Stomach (tissue), 9 donors: ENCODE data around the gene TRAPPC8. TPM values are rescaled to one million over a fixed set of nuclear protein-coding genes. Genes with fewer than 3 reads are reported as not detected.
"Not testable (repeated sequence)": the region's sequence is repeated elsewhere in the genome, so short reads cannot be mapped to it uniquely, and the experiment has no call there.

Experiments
- DNase-seq, 2 donors: peaks; one replicate each; pipeline versions ENCODE4 v3.0.0 to v3.0.0-alpha.2; 2013 to 2019
- H3K27ac ChIP-seq, 5 donors: fragments of 200-600 bp in 4 of 5; sonication (generic) in 4 of 5; one replicate each; pipeline ENCODE4 v1.5.1; 2013 to 2019; ENCODE audit warnings: mild to moderate bottlenecking in 1 of 5, moderate library complexity in 1 of 5
- H3K27me3 ChIP-seq, 3 donors: fragments of 200-600 bp; sonication (generic); one replicate each; pipeline ENCODE4 v1.5.1; 2017 to 2019; ENCODE audit warnings: mixed run types in 1 of 3
- H3K36me3 ChIP-seq, 4 donors: fragments of 200-600 bp; sonication (generic); 1 replicate in 3 of 4; 2 replicates in 1 of 4; pipeline ENCODE4 v1.5.1; 2016 to 2019
- H3K4me1 ChIP-seq, 4 donors: fragments of 200-600 bp; sonication (generic); one replicate each; pipeline ENCODE4 v1.5.1; 2016 to 2019
- H3K4me3 ChIP-seq, 4 donors: fragments of 200-600 bp; sonication (generic) in 3 of 4; one replicate each; pipeline ENCODE4 v1.5.1; 2016 to 2019; ENCODE audit warnings: mild to moderate bottlenecking in 1 of 4
- H3K9me3 ChIP-seq, 4 donors: fragments of 200-600 bp; sonication (generic); one replicate each; pipeline ENCODE4 v1.5.1; 2016 to 2019
- EP300 ChIP-seq: sonication (generic); formaldehyde crosslinking; IDR thresholded peaks from one replicate; pipeline ENCODE4 v1.6.1; 2017; ENCODE audit warnings: antibody characterized with exemption
- POLR2A ChIP-seq, 4 donors: fragments of 450-650 bp; IDR thresholded peaks; one replicate each; pipeline ENCODE4 v1.6.1; 2016; ENCODE audit warnings: antibody characterized with exemption in 4 of 4, control low read depth in 2 of 4, mild to moderate bottlenecking in 1 of 4, moderate library complexity in 1 of 4
- POLR2AphosphoS5 ChIP-seq, 3 donors: sonication (generic); formaldehyde crosslinking; IDR thresholded peaks; one replicate each; pipeline ENCODE4 v1.6.1; 2016; ENCODE audit warnings: antibody characterized with exemption in 3 of 3
- WGBS, 5 donors: extraction: QIAGEN DNeasy Blood & Tissue Kit in 3 of 5; methylation state at CpG; one replicate each; pipeline versions ENCODE4 v1.1.5 to v1.1.7; 2013 to 2018; 5-methylcytosine and 5-hydroxymethylcytosine counted together
- intact Hi-C: fragments of 100-400 bp; cut with DNase I; formaldehyde crosslinking; loops from one replicate; pipeline ENCODE4 v1.15.1; 2023; ENCODE audit warnings: low total_unique reads
- polyA plus RNA-seq, 3 donors: library from polyadenylated mRNA; stranded (reverse); fragments of 200-250 nt; gene quantifications; one replicate each; pipeline ENCODE4 v1.2.3, GENCODE V29; 2013
- total RNA-seq, 5 donors: library from RNA; depleted of rRNA; stranded (reverse); fragments of >200 nt; gene quantifications; one replicate each; pipeline versions ENCODE4 v1.1.0 to v1.2.3, GENCODE V29; 2014 to 2016
- TF ChIP-seq, protein P1 (sequence below), 7 experiments: fragments of 450-650 bp in 4 of 7; fragments of 200-600 bp in 3 of 7; sonication (generic) in 3 of 7; IDR thresholded peaks; one replicate each; pipeline ENCODE4 v1.5.1; 2016 to 2019; ENCODE audit warnings: antibody characterized with exemption in 7 of 7, control low read depth in 2 of 7, mild to moderate bottlenecking in 1 of 7
- donor health status: healthy with polysubstance abuse.
- donor health status: Bipolar disorder and iron deficiency.
- donor health status: healthy.

TRAPPC8 gene
- total and polyA plus RNA-seq, 8 donors = 8.6 to 75.6 (median 37.2) TPM

DNA sequence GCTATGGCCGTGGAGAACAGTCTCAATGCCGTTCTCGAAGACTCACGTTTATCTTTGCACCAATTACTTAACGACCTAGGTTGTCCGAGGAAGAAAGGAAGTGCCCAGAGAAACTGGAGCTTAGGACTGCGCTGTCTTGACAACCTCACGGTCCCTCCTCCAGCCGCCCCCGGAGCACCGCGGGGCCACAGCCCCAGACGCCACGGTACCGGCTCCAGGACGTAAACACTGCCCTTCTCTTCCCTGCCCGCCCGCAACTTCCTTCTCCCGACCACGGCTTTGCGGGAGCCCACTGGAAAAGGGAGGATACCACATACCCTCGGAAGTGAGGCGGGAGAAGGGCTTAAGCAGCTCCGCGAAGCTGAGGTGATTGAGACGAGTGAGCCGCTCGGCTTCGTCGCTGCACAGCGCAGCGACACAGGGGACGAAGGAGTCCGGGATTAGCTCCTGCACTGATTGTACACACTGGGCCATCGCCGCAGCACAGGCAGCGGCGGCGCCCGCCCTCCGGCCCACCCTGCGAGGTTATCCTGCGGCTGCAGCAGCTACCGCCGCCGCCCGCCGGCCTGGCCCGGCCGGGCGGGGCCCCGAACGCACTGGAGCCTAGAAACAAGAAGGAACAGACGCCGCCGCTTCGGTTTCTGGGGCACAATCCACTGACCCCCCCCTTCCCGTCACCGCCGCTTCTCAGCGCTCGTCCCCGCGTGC is 483 bp downstream of the TRAPPC8 start:
- 0 to 1% (median 0%) methylated on average over 25 to 64 of the region's 64 CpGs for WGBS, 5 donors
- intact Hi-C loops = loop anchor here (10.0 kb wide), 1 partner anchor 152 kb away; the partner anchor contains the start of gene RNF138

DNA sequence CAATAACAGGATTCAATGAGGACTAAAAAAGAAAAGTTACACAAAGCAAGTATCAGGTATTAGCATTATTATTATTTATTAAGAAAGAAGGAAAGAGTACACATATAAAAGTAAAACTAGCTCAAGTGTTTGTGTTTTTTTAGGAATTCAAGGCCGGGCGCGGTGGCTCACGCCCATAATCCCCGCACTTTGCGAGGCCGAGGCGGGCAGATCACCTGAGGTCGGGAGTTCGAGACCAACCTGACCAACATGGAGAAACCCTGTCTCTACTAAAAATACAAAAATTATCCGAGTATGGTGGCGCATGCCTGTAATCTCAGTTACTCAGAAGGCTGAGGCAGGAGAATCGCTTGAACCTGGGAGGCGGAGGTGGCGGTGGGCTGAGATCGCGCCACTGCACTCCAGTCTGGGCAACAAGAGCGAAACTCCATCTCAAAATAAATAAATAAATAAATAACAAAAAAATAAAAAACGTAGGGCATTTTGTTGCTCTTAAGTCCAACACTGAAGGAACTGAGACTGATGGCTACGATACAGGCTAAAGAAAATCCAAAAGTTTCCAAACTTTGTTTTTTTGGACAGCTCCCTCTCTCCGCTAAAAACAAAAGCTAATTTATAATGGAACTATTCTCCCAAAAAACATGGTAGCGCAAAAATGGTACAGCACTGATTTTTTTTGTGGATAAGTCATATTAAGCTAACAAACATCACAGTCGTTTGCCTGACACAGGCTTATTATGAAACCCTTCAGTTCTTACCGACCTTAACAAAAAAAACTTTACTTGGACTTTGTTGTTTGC is 1.7 kb downstream of the TRAPPC8 start:
- Histone ChIP-seq H3K27me3 (no peaks in the 10 kb centered on the region), H3K27ac (no peak overlapping the region), H3K4me3 (peak overlapping the region in 3 of 4 donors; percentile 84 to 95 (median 95)), H3K36me3 (peaks cover 0 to 4% (median 2%) of the 10 kb centered on the region in 4 donors), H3K4me1 (peaks cover 17 to 61% (median 41%) of the 10 kb centered on the region in 4 donors), H3K9me3 (no peaks in the 10 kb centered on the region)
- 81 to 84% (median 82%) methylated on average over 24 of the region's 24 CpGs for WGBS, 5 donors
- DNase-seq = no peak
- intact Hi-C loops = loop anchor here (10.0 kb wide), 1 partner anchor 154 kb away; the partner anchor contains the start of gene RNF138
- TF ChIP-seq POLR2A (IDR thresholded peaks at IDR 0.05) = no peak

More for the DNA sequence above, 483 bp downstream of the TRAPPC8 start:
- TF ChIP-seq POLR2AphosphoS5 (IDR thresholded peaks at IDR 0.05) (no peak), EP300 (no peak), POLR2A (IDR thresholded peaks at IDR 0.05) (no peak)
- TF ChIP-seq, protein P1, sequence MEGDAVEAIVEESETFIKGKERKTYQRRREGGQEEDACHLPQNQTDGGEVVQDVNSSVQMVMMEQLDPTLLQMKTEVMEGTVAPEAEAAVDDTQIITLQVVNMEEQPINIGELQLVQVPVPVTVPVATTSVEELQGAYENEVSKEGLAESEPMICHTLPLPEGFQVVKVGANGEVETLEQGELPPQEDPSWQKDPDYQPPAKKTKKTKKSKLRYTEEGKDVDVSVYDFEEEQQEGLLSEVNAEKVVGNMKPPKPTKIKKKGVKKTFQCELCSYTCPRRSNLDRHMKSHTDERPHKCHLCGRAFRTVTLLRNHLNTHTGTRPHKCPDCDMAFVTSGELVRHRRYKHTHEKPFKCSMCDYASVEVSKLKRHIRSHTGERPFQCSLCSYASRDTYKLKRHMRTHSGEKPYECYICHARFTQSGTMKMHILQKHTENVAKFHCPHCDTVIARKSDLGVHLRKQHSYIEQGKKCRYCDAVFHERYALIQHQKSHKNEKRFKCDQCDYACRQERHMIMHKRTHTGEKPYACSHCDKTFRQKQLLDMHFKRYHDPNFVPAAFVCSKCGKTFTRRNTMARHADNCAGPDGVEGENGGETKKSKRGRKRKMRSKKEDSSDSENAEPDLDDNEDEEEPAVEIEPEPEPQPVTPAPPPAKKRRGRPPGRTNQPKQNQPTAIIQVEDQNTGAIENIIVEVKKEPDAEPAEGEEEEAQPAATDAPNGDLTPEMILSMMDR (IDR thresholded peaks at IDR 0.05) = no peak
- Histone ChIP-seq H3K27ac (peak overlapping the region; percentile 86 to 96 (median 93)), H3K36me3 (no peaks in the 10 kb centered on the region), H3K4me3 (peak overlapping the region; percentile 71 to 95 (median 90)), H3K9me3 (no peaks in the 10 kb centered on the region), H3K27me3 (no peaks in the 10 kb centered on the region), H3K4me1 (peaks cover 17 to 56% (median 41%) of the 10 kb centered on the region in 4 donors)
- DNase-seq = no peak

DNA sequence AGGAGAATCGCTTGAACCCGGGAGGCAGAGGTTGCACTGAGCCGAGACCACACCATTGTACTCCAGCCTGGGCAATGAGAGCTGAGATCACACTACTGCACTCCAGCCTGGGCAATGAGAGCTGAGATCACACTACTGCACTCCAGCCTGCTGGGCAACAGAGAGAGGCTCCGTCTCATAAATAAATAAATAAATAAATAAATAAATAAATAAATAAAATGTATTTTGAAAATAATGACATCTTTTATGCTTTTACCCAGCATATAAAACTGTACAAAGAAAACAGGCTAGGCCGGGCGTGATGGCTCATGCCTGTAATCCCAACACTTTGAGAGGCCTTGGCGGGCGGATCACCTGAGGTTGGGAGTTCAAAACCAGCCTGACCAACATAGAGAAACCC is 8.2 kb downstream of the TRAPPC8 start:
- H3K36me3 ChIP-seq = peaks cover 4 to 47% (median 31%) of the 10 kb centered on the region in 4 donors
- H3K27me3 ChIP-seq, H3K9me3 ChIP-seq, intact Hi-C loops, DNase-seq, H3K4me3 ChIP-seq, H3K27ac ChIP-seq: not testable (repeated sequence)
- peaks cover 4 to 42% (median 21%) of the 10 kb centered on the region in 4 donors for H3K4me1 ChIP-seq
- WGBS, 5 donors = 95 to 99% (median 97%) methylated on average over 8 of the region's 8 CpGs

GRCh38 chr18:31931886-31932240 is 11.1 kb downstream of the TRAPPC8 start:
- 83 to 88% (median 84%) methylated on average over 6 of the region's 6 CpGs for WGBS, 5 donors
- TF ChIP-seq POLR2A (IDR thresholded peaks at IDR 0.05) (no peak), POLR2AphosphoS5 (IDR thresholded peaks at IDR 0.05) (no peak)
- TF ChIP-seq, protein P1 (IDR thresholded peaks at IDR 0.05) = no peak
- Histone ChIP-seq H3K36me3 (peaks cover 13 to 76% (median 60%) of the 10 kb centered on the region in 4 donors), H3K27ac (no peak overlapping the region), H3K4me3 (no peak overlapping the region), H3K4me1 (peaks cover 0 to 18% (median 14%) of the 10 kb centered on the region in 4 donors), H3K27me3 (no peaks in the 10 kb centered on the region), H3K9me3 (no peaks in the 10 kb centered on the region)
- no peak for DNase-seq
- intact Hi-C loops = no loop called here

DNA sequence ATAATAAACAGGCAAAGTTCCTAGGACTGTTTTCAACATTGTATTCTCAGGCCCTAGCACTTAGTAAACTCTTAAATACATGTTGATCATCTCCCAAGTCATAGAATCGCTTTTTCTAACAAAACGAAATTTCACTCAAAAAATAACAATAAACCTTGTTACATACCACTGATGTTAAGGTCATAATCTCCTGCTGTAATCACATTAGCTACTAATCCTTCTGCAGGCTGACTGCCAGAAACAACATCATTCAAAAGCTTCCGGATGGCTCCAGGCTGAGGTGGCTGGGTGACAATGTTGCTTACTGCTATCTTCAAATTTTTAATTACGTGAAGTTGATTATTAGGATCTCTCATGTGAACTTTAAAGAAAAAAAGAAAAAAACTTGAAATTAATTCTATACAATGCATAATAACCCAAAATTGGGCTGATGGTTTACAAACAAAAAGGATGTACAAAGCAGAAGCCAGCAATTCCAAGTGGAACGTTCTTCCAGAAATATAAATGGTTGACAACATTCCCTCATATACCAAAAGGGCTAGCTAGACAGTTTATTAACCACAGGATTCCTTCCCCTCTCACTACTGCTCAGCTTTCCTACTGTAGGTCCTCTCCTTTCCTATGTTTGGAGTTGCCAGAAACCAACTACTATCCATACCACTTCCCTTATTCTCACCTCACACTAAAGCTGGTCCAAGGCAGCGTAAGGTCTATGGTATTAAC is 11.6 kb downstream of the TRAPPC8 start:
- Histone ChIP-seq H3K4me1 (peaks cover 0 to 18% (median 14%) of the 10 kb centered on the region in 4 donors), H3K27me3 (no peaks in the 10 kb centered on the region), H3K27ac (no peak overlapping the region), H3K36me3 (peaks cover 15 to 80% (median 64%) of the 10 kb centered on the region in 4 donors), H3K9me3 (no peaks in the 10 kb centered on the region), H3K4me3 (no peak overlapping the region)
- no peak for TF ChIP-seq POLR2AphosphoS5 (IDR thresholded peaks at IDR 0.05)
- TF ChIP-seq POLR2A (IDR thresholded peaks at IDR 0.05) = no peak
- TF ChIP-seq, protein P1 (IDR thresholded peaks at IDR 0.05) = no peak
- no peak for TF ChIP-seq EP300
- DNase-seq = no peak
- WGBS, 5 donors = 60 to 69% (median 64%) methylated on average over 6 of the region's 6 CpGs
- intact Hi-C loops = no loop called here
